Ishikawa (cell line): ENCODE data around the gene COL18A1.

Source experiments
- EP300 ChIP-seq: IDR thresholded peaks from 2 replicates; pipeline ENCODE4 v1.6.1; 2012; ENCODE audit warnings: borderline replicate concordance
- NFIC ChIP-seq: IDR thresholded peaks from 2 replicates; pipeline ENCODE4 v1.6.1; 2012
- REST ChIP-seq: IDR thresholded peaks from 2 replicates; pipeline ENCODE4 v1.6.1; 2012; ENCODE audit warnings: low read depth, mild to moderate bottlenecking
- TAF1 ChIP-seq: IDR thresholded peaks from 2 replicates; pipeline ENCODE4 v1.6.1; 2012; ENCODE audit warnings: low read depth, mild to moderate bottlenecking

- TF ChIP-seq REST (no peak), NFIC (no peak), TAF1 (no peak), EP300 (no peak)
These were observed 29.8 kb downstream of the COL18A1 start for GRCh38 chr21:45434645-45435217.
